GM21526 (cell line): ENCODE measurements around the gene NCOA5.
"Not testable (repeated sequence)": the region's sequence is repeated elsewhere in the genome, so short reads cannot be mapped to it uniquely, and the experiment has no call there.

Experiments
- ATAC-seq: cut with Tn5 transposase; IDR thresholded peaks from one replicate; pipeline ENCODE4 v1.9.1; 2021; ENCODE audit warnings: moderate library complexity; ENCODE audit not compliant: unreplicated experiment, low FRiP score

The NCOA5 gene

DNA sequence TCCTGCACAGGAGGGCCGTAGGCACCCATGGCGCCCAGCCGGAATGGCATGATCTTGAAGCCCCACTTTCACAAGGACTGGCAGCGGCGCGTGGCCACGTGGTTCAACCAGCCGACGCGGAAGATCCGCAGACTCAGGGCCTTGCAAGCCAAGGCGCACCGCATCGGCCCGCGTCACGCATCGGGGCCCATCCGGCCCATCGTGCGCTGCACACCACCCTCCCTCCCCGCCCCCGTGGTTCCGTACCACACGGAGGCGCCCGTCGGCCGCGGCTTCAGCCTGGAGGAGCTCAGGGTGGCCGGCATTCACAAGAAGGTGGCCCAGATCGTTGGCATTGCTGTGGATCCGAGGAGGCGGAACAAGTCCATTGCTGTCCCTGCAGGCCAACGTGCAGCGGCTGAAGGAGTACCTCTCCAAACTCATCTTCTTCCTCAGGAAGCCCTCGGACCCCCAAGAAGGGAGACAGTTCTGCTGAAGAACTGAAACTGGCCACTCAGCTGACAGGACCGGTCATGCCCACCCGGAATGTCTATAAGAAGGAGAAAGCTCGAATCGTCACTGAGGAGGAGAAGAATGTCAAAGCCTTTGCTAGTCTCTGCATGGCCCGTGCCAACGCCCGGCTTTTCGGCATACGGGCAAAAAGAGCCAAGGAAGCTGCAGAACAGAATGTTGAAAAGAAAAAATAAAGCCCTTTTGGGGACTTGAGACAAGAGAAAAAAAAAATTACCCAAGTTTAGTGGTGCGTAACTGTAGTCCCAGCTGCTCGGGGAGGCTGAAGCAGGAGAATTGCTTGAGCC is 9.9 kb upstream of the NCOA5 start:
- ATAC-seq, result no peak

GRCh38 chr20:46093531-46093930 is 3.8 kb upstream of the NCOA5 start:
- no peak for ATAC-seq

- not testable (repeated sequence) for ATAC-seq
Measured at GRCh38 chr20:46091622-46092535, 2.1 kb upstream of the NCOA5 start.

GRCh38 chr20:46089167-46089416 is 670 bp downstream of the NCOA5 start:
- ATAC-seq, result peak; percentile 27

DNA sequence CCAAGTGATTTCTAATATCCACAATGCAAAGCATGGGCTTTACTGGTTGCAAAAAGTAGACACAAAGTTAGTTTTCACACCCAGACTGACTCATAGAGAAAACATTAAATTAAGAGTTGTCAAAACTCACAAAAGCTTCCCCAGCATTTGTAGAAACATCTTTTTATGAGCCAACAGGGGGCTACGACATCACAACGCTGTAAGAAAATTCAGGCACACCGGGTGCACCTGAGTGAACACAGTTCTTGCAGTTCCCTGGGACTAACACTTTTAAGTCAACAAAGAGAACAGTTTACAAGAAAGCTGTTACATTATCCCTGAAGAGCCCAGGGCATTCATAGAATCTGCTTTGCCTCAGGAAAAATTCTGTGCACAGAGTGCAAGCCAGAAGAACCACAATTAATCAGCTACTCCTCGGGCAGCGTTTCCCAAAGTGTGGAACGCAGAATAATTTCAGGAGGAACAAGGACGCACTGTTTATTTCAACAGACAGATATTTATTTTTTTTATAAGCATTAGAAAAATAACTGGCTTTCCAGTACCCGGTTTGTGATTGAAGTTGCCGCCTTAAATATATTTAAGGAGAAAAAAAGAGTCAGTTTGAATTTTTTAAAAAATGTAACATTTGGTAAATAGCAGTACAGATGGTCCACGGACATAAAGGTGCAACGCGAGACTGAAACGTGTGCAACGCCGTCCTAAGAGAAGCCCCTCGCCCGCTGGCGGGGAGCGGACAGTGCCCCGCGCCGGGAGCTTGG is 1.2 kb downstream of the NCOA5 start:
- ATAC-seq, result no peak

DNA sequence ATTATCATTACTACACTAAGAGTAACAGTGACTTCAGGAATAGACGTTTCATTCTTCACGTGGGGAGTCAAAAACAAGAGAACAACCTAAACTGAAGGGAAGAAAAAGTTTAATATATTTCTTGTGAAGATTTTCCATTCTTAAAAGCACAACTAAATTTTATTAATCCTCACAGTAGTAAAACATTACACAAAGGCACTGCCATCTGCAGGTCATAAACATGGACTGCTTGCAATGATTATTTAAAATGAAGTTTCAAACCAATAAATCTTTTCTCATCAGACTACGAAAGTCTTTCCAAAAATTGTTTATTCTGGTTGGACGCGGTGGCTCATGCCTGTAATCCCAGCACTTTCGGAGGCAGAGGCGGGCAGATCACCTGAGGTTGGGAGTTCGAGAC is 2.6 kb downstream of the NCOA5 start:
- no peak for ATAC-seq

- ATAC-seq, result no peak
Measured at GRCh38 chr20:46085179-46085851, 4.4 kb downstream of the NCOA5 start.

DNA sequence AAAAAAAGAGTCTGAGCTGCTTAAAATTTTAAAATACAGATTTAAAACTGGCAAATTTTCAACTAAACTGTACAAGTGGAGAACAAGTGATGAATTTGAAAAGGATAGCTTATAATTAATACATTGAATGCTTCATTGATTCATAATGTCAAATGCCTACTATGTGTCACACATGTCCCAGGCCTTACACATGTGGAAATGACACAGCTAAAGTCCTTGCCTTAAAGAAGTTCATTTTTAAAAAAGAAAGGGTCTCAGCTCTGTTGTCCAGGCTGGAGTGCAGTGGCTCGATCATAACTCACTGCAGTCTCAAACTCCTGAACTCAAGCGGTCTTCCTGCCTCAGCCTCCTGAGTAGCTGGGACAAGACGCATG is 5.0 kb downstream of the NCOA5 start:
- ATAC-seq, result no peak

- ATAC-seq, result no peak
Measured at GRCh38 chr20:46083531-46084061, 6.2 kb downstream of the NCOA5 start.

- ATAC-seq, result no peak
Measured at GRCh38 chr20:46083101-46083500, 6.7 kb downstream of the NCOA5 start.

GRCh38 chr20:46081074-46081473 is 8.7 kb downstream of the NCOA5 start:
- ATAC-seq, result no peak

GRCh38 chr20:46078954-46079353 is 10.8 kb downstream of the NCOA5 start:
- no peak for ATAC-seq

GRCh38 chr20:46077642-46078305 is 12.0 kb downstream of the NCOA5 start:
- ATAC-seq, result no peak

GRCh38 chr20:46076806-46077205 is 13.0 kb downstream of the NCOA5 start:
- ATAC-seq, result no peak

- no peak for ATAC-seq
Measured at GRCh38 chr20:46074006-46074405, 15.8 kb downstream of the NCOA5 start.

- no peak for ATAC-seq
Measured at GRCh38 chr20:46073443-46073842, 16.3 kb downstream of the NCOA5 start.

- ATAC-seq, result no peak
Measured at GRCh38 chr20:46073024-46073423, 16.7 kb downstream of the NCOA5 start.

- no peak for ATAC-seq
Measured at GRCh38 chr20:46071573-46071972, 18.2 kb downstream of the NCOA5 start.

DNA sequence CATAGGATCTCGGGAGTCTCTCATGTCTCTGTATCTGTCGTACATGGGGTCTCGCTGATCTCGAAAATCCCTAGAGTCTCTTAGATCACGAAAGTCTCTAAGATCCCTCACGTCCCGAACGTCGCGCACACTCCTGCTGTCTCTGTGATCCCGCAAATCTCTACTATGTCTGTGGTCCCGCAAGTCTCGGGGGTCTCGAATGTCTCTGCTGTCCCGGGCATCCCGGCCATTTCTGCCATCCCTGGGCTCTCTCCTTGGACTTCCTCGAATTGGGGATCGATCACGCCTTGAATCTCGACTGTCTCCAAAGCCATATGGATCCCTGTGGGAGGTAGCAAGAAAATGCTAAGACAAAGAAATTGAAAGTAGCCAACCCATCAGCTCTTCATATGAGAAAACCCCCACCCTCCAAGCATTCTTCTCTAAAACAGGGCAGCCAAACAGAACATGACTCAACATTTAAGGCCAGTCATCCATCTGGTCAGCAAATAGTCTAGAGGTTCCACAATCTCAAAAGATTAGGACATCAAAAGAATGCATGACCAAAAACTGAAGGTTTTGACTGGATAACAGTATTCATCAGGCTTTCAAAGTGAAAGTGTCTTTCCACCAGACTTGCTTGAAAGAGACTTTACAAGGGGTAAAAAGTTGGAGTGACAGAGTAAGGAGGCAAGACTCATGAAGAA is 19.4 kb downstream of the NCOA5 start:
- no peak for ATAC-seq
